Trophoblast cell (in vitro differentiated cells and primary cell): ENCODE measurements around the gene SYT15B.
"Not testable (repeated sequence)": the region's sequence is repeated elsewhere in the genome, so short reads cannot be mapped to it uniquely, and the experiment has no call there.

Source experiments
- DNase-seq, 2 donors: peaks; one replicate each; pipeline ENCODE4 v3.0.0-alpha.2; 2016
- H2AFZ ChIP-seq: 2 replicates; pipeline ENCODE4 v1.6.1; 2013; ENCODE audit warnings: low read length, moderate library complexity, mild to moderate bottlenecking; ENCODE audit not compliant: insufficient read depth, poor library complexity
- H2AK5ac ChIP-seq: 2 replicates; pipeline ENCODE4 v1.6.1; 2013; ENCODE audit warnings: mild to moderate bottlenecking, low read length
- H2BK120ac ChIP-seq: 2 replicates; pipeline ENCODE4 v1.6.1; 2013; ENCODE audit warnings: low read length, mild to moderate bottlenecking, moderate library complexity; ENCODE audit not compliant: insufficient read depth, poor library complexity
- H2BK12ac ChIP-seq: 2 replicates; pipeline ENCODE4 v1.6.1; 2013; ENCODE audit warnings: mild to moderate bottlenecking, low read length, moderate library complexity
- H2BK5ac ChIP-seq: 2 replicates; pipeline ENCODE4 v1.6.1; 2013; ENCODE audit warnings: low read length, low read depth, moderate library complexity, mild to moderate bottlenecking; ENCODE audit not compliant: poor library complexity
- H3K14ac ChIP-seq: 2 replicates; pipeline ENCODE4 v1.6.1; 2013; ENCODE audit warnings: mild to moderate bottlenecking, low read length
- H3K18ac ChIP-seq: 2 replicates; pipeline ENCODE4 v1.6.1; 2013; ENCODE audit warnings: mild to moderate bottlenecking, low read length
- H3K23ac ChIP-seq: 2 replicates; pipeline ENCODE4 v1.6.1; 2013; ENCODE audit warnings: low read length
- H3K27ac ChIP-seq: 2 replicates; pipeline ENCODE4 v1.5.1; 2013; ENCODE audit warnings: low read depth, mild to moderate bottlenecking, inconsistent platforms, low read length, moderate library complexity
- H3K27me3 ChIP-seq: 2 replicates; pipeline ENCODE4 v1.6.1; 2013; ENCODE audit warnings: inconsistent platforms, mild to moderate bottlenecking, low read length, moderate library complexity; ENCODE audit not compliant: insufficient read depth
- H3K36me3 ChIP-seq, 2 experiments: 1 replicate in 1 of 2; 2 replicates in 1 of 2; pipeline ENCODE4 v1.6.1; 2013; ENCODE audit warnings: low read length in 2 of 2, mild to moderate bottlenecking in 2 of 2, moderate library complexity in 1 of 2; ENCODE audit not compliant: insufficient read depth in 2 of 2, control insufficient read depth in 1 of 2
- H3K4ac ChIP-seq: 2 replicates; pipeline ENCODE4 v1.6.1; 2013; ENCODE audit warnings: low read depth, mild to moderate bottlenecking, low read length, moderate library complexity
- H3K4me1 ChIP-seq, 2 experiments: 1 replicate in 1 of 2; 2 replicates in 1 of 2; pipeline ENCODE4 v1.6.1; 2013; ENCODE audit warnings: low read length in 2 of 2, mild to moderate bottlenecking in 2 of 2, moderate library complexity in 1 of 2; ENCODE audit not compliant: insufficient read depth in 2 of 2, control insufficient read depth in 1 of 2
- H3K4me2 ChIP-seq: 2 replicates; pipeline ENCODE4 v1.6.1; 2013; ENCODE audit warnings: inconsistent platforms, mild to moderate bottlenecking, low read length, moderate library complexity
- H3K4me3 ChIP-seq: 2 replicates; pipeline ENCODE4 v1.5.1; 2013; ENCODE audit warnings: mild to moderate bottlenecking, low read depth, low read length, inconsistent platforms
- H3K79me1 ChIP-seq: one replicate; pipeline ENCODE4 v1.6.1; 2013; ENCODE audit warnings: low read length
- H3K79me2 ChIP-seq: 2 replicates; pipeline ENCODE4 v1.6.1; 2013; ENCODE audit warnings: low read length, mild to moderate bottlenecking; ENCODE audit not compliant: control insufficient read depth, insufficient read depth, poor library complexity
- H3K9ac ChIP-seq: 2 replicates; pipeline ENCODE4 v1.6.1; 2013; ENCODE audit warnings: mild to moderate bottlenecking, low read length
- H3K9me3 ChIP-seq: 2 replicates; pipeline ENCODE4 v1.6.1; 2013; ENCODE audit warnings: low read depth, mild to moderate bottlenecking, control low read depth, inconsistent platforms, low read length; ENCODE audit not compliant: insufficient read depth
- H4K12ac ChIP-seq: 2 replicates; pipeline ENCODE4 v1.6.1; 2013; ENCODE audit warnings: low read depth, mild to moderate bottlenecking, low read length, moderate library complexity
- H4K8ac ChIP-seq: 2 replicates; pipeline ENCODE4 v1.6.1; 2013; ENCODE audit warnings: low read depth, mild to moderate bottlenecking, low read length, moderate library complexity
- H4K91ac ChIP-seq: one replicate; pipeline ENCODE4 v1.6.1; 2013; ENCODE audit warnings: low read depth, mild to moderate bottlenecking, low read length, moderate library complexity
- WGBS: extraction: QIAGEN DNeasy Blood & Tissue Kit; methylation state at CpG from one replicate; pipeline ENCODE4 v1.1.7; 2013; ENCODE audit warnings: missing lambda C conversion rate; ENCODE audit not compliant: insufficient read length, insufficient coverage; ENCODE audit errors: extremely low coverage; 5-methylcytosine and 5-hydroxymethylcytosine counted together

The SYT15B gene

DNA sequence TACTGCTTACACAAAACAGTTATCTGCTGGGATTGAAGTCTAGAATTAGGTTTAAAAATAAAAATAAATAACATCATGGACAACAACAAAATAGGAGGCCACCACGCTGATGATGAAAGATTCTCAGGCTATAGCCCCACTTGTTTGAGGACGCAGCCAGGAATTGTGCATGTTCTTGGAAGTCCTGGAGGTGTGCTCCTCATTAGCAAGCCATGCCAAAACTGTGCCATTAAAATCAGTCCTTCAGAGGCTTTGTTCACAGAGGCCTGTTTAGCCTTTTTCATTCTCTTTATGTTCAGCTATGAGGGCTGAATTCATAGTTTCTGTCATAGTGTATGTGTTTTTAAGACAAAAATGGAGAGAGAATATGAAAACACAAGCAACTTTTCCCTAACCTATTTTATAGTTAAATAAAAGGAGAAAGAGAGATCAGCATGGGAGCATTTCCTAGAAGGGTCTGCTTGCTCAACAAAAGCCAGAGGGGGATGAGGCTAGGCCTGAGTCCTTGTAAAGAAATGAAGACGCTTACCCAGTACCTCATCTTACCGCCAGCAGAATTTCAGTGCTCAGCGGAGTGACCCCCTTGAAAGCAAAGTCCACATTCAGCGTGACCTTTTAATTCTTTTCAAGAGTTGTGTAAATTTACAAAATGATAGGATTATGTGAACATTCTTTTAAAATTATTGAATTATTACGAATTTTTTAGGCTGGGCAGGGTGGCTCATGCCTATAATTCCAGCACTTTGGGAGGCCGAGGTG is 46.2 kb downstream of the SYT15B start:
- not testable (repeated sequence) for H2BK12ac ChIP-seq, H2AFZ ChIP-seq, H3K4ac ChIP-seq, H2BK120ac ChIP-seq, H3K36me3 ChIP-seq, H3K79me2 ChIP-seq, H3K4me1 ChIP-seq, H4K91ac ChIP-seq, H2AK5ac ChIP-seq, H3K79me1 ChIP-seq, DNase-seq, H3K18ac ChIP-seq, H2BK5ac ChIP-seq, H3K4me3 ChIP-seq, H3K23ac ChIP-seq, H4K8ac ChIP-seq, H4K12ac ChIP-seq, H3K4me2 ChIP-seq, H3K27me3 ChIP-seq, H3K9ac ChIP-seq, H3K14ac ChIP-seq, H3K27ac ChIP-seq, H3K9me3 ChIP-seq
- WGBS, result no CpG with 5 or more reads among the region's 8 CpGs
